ENCODE data around the gene CCDC71L. TPM values are rescaled to one million over a fixed set of nuclear protein-coding genes. Genes with fewer than 3 reads are reported as not detected.

The CCDC71L gene
- total RNA-seq: 52.0 and 53.5 TPM in 2 replicates

DNA sequence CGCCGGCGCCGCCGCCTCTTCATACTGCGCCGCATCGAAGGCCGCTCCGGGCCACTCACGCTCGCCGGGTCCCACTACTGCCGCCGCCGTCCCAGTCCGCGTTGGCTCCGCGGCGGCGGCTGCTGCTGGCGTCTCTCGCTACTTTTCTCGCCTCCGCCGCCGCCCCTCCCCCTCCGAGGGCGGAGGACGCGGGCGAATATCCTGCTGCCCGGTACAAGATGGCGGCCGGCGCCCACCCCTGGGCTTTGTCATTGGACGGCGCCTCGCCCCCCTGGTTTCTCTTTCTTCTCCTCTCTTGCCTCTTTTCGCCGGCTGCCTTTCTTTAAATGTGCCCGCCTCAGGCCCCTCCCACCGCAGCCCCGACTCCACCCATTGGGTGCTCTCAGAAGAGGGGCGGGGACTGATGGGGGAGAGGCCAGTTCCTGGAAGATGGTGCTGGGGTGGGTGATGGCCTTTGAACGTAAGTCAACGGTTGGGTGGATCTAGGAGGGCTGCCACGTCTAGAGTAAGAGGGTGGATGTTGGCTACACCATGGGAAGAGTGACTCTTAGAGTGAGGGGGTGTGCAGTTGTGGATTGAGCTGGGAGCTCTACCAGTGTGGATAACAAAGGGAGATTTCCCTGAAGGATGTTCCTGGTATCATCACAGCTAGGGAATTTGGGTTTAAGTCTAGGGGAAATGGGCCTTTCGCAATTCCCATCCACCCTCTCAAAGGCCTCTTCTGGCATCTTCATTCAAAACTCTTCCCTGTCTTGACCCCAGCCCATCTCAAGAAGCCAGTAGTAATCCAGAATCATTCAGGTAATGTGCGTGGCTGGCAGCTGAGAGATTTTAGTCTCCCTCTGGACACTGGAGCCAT, at the start of gene CCDC71L:
CCDC71L (minus strand) TSS at position 297 of the 859 bp plus-strand sequence; CDS start at position 35, 262 bp downstream.

Other genes with a start within 250 kb of the CCDC71L start
- not detected in 2 replicates for gene PIK3CG, start 204.1 kb upstream of the CCDC71L start, total RNA-seq

Measured in pericardium fibroblast (primary cell).